DOHH2 (cell line): ENCODE results near the gene GDF10.
A peak's percentile ranks its signal among the peaks of the same experiment; 100 is the strongest.

Experiments used
- H3F3A ChIP-seq: fragments of 200-600 bp; sonication (generic), shearing (Covaris generic); 2 replicates; pipeline ENCODE4 v1.6.0; 2016; ENCODE audit warnings: antibody characterized with exemption, mild to moderate bottlenecking; ENCODE audit not compliant: control insufficient read depth, insufficient read depth
- H3K27ac ChIP-seq: fragments of 200-600 bp; sonication (generic); 2 replicates; pipeline ENCODE4 v1.5.1; 2014; ENCODE audit warnings: low read depth, mild to moderate bottlenecking, low read length, moderate library complexity
- H3K27me3 ChIP-seq: fragments of 200-600 bp; sonication (generic); 2 replicates; pipeline ENCODE4 v1.6.1; 2014; ENCODE audit warnings: mild to moderate bottlenecking, low read length, mixed read lengths; ENCODE audit not compliant: control insufficient read depth
- H3K36me3 ChIP-seq: fragments of 200-600 bp; sonication (generic); 2 replicates; pipeline ENCODE4 v1.6.1; 2014; ENCODE audit warnings: mild to moderate bottlenecking, low read length, moderate library complexity, mixed read lengths; ENCODE audit not compliant: control insufficient read depth
- H3K4me1 ChIP-seq: fragments of 200-600 bp; sonication (generic); 2 replicates; pipeline ENCODE4 v1.6.1; 2014; ENCODE audit warnings: mild to moderate bottlenecking, low read length, mixed read lengths; ENCODE audit not compliant: control insufficient read depth
- H3K4me2 ChIP-seq: fragments of 200-600 bp; sonication (generic); 2 replicates; pipeline ENCODE4 v1.6.0; 2014; ENCODE audit warnings: mild to moderate bottlenecking, low read length, moderate library complexity
- H3K4me3 ChIP-seq: fragments of 200-600 bp; sonication (generic); 2 replicates; pipeline ENCODE4 v1.5.1; 2014; ENCODE audit warnings: mild to moderate bottlenecking, low read length, mixed read lengths
- H3K79me2 ChIP-seq: fragments of 200-600 bp; sonication (generic); 2 replicates; pipeline ENCODE4 v1.6.1; 2014; ENCODE audit warnings: mild to moderate bottlenecking, low read length, mixed read lengths; ENCODE audit not compliant: control insufficient read depth
- H3K9me2 ChIP-seq: fragments of 200-600 bp; sonication (generic); replicated peaks from 2 replicates; pipeline ENCODE4 v1.6.1; 2014; ENCODE audit warnings: mild to moderate bottlenecking, low read length, mixed read lengths; ENCODE audit not compliant: control insufficient read depth
- H3K9me3 ChIP-seq: fragments of 200-600 bp; sonication (generic); 2 replicates; pipeline ENCODE4 v1.6.1; 2014; ENCODE audit warnings: antibody characterized with exemption, low read length, mixed read lengths; ENCODE audit not compliant: control insufficient read depth, insufficient read depth
- H4K20me1 ChIP-seq: fragments of 200-600 bp; sonication (generic); 2 replicates; pipeline ENCODE4 v1.6.0; 2014; ENCODE audit warnings: low read depth, mild to moderate bottlenecking, antibody characterized with exemption, low read length, moderate library complexity; ENCODE audit not compliant: control insufficient read depth, insufficient read depth
- EZH2phosphoT487 ChIP-seq: fragments of 200-600 bp; sonication (generic); IDR thresholded peaks from 2 replicates; pipeline ENCODE4 v1.6.1; 2017; ENCODE audit warnings: borderline replicate concordance, mild to moderate bottlenecking, antibody characterized with exemption, low read length, moderate library complexity, mixed read lengths
- TF ChIP-seq, protein P1 (sequence below): fragments of 200-600 bp; sonication (generic); IDR thresholded peaks from one replicate; pipeline ENCODE4 v1.5.1; 2014; ENCODE audit warnings: antibody characterized with exemption, mild to moderate bottlenecking, low read depth, low read length; ENCODE audit not compliant: poor library complexity, severe bottlenecking

GDF10 gene

DNA sequence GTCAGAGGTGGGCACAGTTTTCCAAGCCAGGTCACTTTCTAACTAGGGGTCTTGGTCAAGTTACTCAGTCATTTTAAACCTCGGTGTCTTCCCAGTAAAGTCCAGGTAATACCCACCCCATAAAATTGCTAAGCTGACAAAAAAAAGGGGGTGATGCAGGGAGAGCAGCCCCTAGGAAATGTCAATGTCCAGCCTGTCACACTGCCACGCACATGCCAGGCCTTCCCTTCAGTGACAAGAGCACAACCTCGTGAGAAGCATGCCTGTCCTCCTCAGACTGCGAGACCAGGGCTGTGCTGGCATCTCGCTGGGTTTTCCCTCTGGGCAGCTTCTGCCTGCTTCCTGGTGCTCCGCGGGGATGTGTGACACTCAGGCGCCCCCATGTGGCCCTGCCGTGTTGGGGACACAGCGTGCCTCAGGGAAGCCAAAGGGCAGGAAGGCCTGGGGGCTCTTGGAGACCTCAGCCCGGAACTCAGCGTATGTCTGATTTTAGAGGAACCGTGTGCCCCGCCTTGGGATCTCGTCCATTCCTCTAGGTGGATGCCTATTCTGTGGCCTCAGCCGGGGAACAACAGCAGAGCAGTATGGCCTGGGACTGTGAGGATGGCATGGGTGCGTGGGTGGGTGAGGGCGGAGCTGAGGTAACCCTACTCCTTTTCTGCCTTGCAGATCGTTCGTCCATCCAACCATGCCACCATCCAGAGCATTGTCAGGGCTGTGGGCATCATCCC is 12.1 kb downstream of the GDF10 start:
- Histone ChIP-seq H3K27ac (no peak overlapping the region), H3K4me3 (no peak overlapping the region), H4K20me1 (no peaks in the 10 kb centered on the region), H3K9me3 (no peaks in the 10 kb centered on the region), H3K27me3 (no peaks in the 10 kb centered on the region), H3K4me2 (no peak overlapping the region), H3K4me1 (no peaks in the 10 kb centered on the region), H3K36me3 (no peaks in the 10 kb centered on the region), H3K9me2 (no peaks in the 10 kb centered on the region), H3F3A (no peaks in the 10 kb centered on the region), H3K79me2 (no peaks in the 10 kb centered on the region)
- TF ChIP-seq, protein P1, sequence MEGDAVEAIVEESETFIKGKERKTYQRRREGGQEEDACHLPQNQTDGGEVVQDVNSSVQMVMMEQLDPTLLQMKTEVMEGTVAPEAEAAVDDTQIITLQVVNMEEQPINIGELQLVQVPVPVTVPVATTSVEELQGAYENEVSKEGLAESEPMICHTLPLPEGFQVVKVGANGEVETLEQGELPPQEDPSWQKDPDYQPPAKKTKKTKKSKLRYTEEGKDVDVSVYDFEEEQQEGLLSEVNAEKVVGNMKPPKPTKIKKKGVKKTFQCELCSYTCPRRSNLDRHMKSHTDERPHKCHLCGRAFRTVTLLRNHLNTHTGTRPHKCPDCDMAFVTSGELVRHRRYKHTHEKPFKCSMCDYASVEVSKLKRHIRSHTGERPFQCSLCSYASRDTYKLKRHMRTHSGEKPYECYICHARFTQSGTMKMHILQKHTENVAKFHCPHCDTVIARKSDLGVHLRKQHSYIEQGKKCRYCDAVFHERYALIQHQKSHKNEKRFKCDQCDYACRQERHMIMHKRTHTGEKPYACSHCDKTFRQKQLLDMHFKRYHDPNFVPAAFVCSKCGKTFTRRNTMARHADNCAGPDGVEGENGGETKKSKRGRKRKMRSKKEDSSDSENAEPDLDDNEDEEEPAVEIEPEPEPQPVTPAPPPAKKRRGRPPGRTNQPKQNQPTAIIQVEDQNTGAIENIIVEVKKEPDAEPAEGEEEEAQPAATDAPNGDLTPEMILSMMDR, result peak; percentile 91
- no peak for TF ChIP-seq EZH2phosphoT487

DNA sequence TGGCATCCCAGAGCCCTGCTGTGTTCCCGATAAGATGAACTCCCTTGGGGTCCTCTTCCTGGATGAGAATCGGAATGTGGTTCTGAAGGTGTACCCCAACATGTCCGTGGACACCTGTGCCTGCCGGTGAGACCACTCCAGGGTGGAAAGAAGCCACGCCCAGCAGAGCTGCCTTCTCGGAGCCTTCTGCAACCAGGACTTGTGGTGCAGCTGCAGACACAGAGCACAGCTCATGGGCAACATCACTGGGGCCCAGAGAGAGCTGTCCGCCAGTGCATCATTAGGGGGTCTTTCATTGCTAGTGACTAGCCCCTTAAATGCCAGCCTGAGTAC is 12.6 kb downstream of the GDF10 start:
- H3K4me2 ChIP-seq, result no peak overlapping the region
- TF ChIP-seq EZH2phosphoT487, result no peak
- TF ChIP-seq, protein P1, result no peak
- H4K20me1 ChIP-seq, result no peaks in the 10 kb centered on the region
- H3K9me3 ChIP-seq, result no peaks in the 10 kb centered on the region
- H3K27ac ChIP-seq, result no peak overlapping the region
- H3K4me1 ChIP-seq, result no peaks in the 10 kb centered on the region
- no peak overlapping the region for H3K4me3 ChIP-seq
- no peaks in the 10 kb centered on the region for H3F3A ChIP-seq
- no peaks in the 10 kb centered on the region for H3K27me3 ChIP-seq
- no peaks in the 10 kb centered on the region for H3K36me3 ChIP-seq
- no peaks in the 10 kb centered on the region for H3K9me2 ChIP-seq
- no peaks in the 10 kb centered on the region for H3K79me2 ChIP-seq

DNA sequence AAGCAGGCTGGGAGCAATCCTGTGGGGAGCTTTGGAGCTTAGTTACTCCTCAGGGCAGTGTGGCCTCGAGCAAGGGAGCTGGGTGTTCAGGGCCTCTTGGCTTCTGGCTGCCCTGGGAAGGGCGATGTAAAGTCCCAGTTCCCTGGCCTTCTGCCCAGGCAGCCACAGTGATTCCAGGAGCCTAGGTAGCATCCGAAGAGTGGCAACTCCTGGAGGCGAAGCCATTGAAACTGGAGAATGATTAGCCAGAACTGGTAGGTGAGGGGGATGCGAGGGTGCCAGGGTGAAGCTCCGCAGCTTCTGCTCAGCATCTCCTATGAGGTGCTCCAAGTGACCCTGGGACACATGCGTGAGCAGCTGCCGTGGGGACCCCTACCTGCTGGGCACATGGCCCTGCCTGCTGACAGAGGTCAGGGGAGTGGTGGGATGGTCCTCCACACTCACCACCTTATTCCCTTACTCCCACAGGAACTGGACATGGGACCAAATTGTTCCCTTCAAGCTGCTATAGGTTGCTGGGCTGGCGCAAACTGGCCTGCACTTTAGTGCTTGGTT is 14.5 kb downstream of the GDF10 start:
- H3K4me3 ChIP-seq, result no peak overlapping the region
- H3K27me3 ChIP-seq, result no peaks in the 10 kb centered on the region
- no peaks in the 10 kb centered on the region for H3K79me2 ChIP-seq
- no peaks in the 10 kb centered on the region for H3K4me1 ChIP-seq
- no peaks in the 10 kb centered on the region for H3K36me3 ChIP-seq
- no peak for TF ChIP-seq EZH2phosphoT487
- TF ChIP-seq, protein P1, result no peak
- H3K27ac ChIP-seq, result no peak overlapping the region
- H3F3A ChIP-seq, result no peaks in the 10 kb centered on the region
- no peaks in the 10 kb centered on the region for H3K9me3 ChIP-seq
- no peaks in the 10 kb centered on the region for H3K9me2 ChIP-seq
- no peaks in the 10 kb centered on the region for H4K20me1 ChIP-seq
- no peak overlapping the region for H3K4me2 ChIP-seq
